Amniotic epithelial cell (primary cell): ENCODE data around the gene SCN4A.
"Not testable (repeated sequence)": the region's sequence is repeated elsewhere in the genome, so short reads cannot be mapped to it uniquely, and the experiment has no call there.

ENCODE experiments used
- DNase-seq: peaks from one replicate; pipeline ENCODE4 v3.0.0-alpha.2; 2010; ENCODE audit warnings: low read depth

Gene SCN4A

GRCh38 chr17:63972796-63973195 is at the start of gene SCN4A:
TSS of gene SCN4A (minus strand) at chr17:63972918. CDS start at chr17:63972841, 77 bp downstream.
- DNase-seq = no peak

- DNase-seq = no peak
Observed at GRCh38 chr17:64020056-64020766, 47.5 kb upstream of the SCN4A start, which contains the start of gene ICAM2. TSS of gene ICAM2 (minus strand) at chr17:64020633. CDS start at chr17:64006691, 13,942 bp downstream.

- DNase-seq = not testable (repeated sequence)
Observed at GRCh38 chr17:64019551-64019961, 46.8 kb upstream of the SCN4A start.

GRCh38 chr17:64017381-64017980 is 44.8 kb upstream of the SCN4A start:
- no peak for DNase-seq

- no peak for DNase-seq
Observed at GRCh38 chr17:64016974-64017373, 44.3 kb upstream of the SCN4A start.

GRCh38 chr17:64016231-64016784 is 43.6 kb upstream of the SCN4A start:
- no peak for DNase-seq

- DNase-seq = no peak
Observed at GRCh38 chr17:64015447-64015846, 42.7 kb upstream of the SCN4A start.

GRCh38 chr17:64009571-64010402 is 37.1 kb upstream of the SCN4A start:
- peak; percentile 43 for DNase-seq

- DNase-seq = no peak
Observed at GRCh38 chr17:64008830-64009229, 36.1 kb upstream of the SCN4A start.

- DNase-seq = no peak
Observed at GRCh38 chr17:64008346-64008745, 35.6 kb upstream of the SCN4A start.

- no peak for DNase-seq
Observed at GRCh38 chr17:64007838-64008282, 35.1 kb upstream of the SCN4A start.

GRCh38 chr17:64007089-64007837 is 34.5 kb upstream of the SCN4A start:
- not testable (repeated sequence) for DNase-seq

GRCh38 chr17:64006361-64007088 is 33.8 kb upstream of the SCN4A start:
- DNase-seq = peak; percentile 61

- no peak for DNase-seq
Observed at GRCh38 chr17:64005734-64006167, 33.0 kb upstream of the SCN4A start.

GRCh38 chr17:64004903-64005733 is 32.4 kb upstream of the SCN4A start:
- no peak for DNase-seq

- no peak for DNase-seq
Observed at GRCh38 chr17:64004218-64004770, 31.6 kb upstream of the SCN4A start.

GRCh38 chr17:64003526-64004121 is 30.9 kb upstream of the SCN4A start:
- no peak for DNase-seq

GRCh38 chr17:64002658-64003525 is 30.2 kb upstream of the SCN4A start:
- no peak for DNase-seq
